ENCODE measurements around the gene CCDC68.
"Not testable (repeated sequence)": the region's sequence is repeated elsewhere in the genome, so short reads cannot be mapped to it uniquely, and the experiment has no call there.

The CCDC68 gene

DNA sequence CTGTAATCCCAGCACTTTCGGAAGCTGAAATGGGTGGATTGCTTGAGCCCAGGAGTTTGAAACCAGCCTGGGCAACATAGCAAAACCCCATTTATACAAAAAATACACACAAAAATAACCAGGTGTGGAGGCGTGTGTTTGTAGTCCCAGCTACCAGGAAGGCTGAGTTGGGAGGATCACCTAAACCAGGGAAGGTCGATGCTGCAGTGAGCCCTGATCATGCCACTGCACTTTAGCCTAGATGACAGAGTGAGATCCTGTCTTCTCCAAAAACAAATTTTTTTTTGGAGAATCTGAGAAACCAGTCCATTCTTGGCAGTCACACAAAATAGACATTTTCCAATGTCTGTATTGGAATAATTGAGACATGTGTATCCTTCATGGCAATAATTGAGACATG is 84.2 kb downstream of the CCDC68 start:
- no peak for DNase-seq (ENCODE audit: low read depth)

DNA sequence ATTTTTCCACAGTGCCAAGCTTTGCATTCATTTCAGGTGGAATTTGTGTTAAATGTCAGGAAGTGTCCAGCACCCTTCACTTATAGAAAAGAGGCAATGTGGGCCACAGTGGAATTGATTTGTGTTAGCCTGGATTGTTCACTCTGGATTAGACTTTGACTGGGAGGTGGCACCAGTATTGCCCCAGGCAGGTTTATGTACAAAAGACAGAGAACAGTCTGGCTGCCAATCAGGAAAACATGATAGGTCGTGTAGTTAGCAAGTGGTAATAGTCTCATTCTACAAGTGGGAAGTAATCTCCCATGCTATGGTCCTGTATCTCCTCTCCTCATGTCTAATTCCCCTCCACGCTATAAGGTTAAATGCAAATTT is 85.4 kb downstream of the CCDC68 start:
- DNase-seq (ENCODE audit: low read depth), result no peak

- DNase-seq (ENCODE audit: low read depth), result no peak
Measured at GRCh38 chr18:54872681-54873080, 86.6 kb downstream of the CCDC68 start.

DNA sequence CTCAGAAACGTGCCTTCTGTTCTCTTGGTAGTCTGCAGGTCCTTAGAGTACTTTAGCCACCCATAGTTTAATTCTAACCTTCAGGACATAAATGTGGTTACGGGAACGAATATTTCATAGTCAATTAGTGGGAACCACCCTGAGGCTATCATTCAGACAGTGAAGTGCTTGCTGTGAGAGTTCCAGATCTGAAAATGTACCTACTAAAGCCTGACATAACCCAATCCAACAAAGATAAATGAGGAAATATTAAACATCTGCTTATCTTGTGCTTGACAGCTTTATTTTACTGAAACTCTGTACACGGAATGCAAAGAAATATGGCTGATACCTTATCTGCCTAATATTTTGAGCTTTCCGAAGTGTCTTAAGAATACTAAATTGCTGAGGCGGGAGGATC is 88.0 kb downstream of the CCDC68 start:
- no peak for DNase-seq (ENCODE audit: low read depth)

DNA sequence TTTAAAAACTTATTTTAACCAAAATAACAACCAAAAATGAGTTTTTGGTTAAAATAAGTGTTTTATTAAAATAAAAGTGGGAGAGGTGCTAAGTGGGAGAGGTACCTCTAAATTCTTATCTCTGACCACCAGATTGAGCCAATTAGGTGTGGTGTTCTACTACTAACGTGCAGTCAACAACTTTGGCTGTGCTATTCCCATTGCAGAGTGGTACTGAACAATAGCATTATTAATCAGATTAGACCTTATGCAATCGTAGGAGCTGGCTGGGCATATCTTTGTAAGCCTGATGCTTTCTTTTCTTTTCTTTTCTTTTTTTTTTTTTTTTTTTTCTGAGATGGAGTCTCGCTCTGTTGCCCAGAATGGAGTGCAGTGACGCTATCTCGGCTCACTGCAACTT is 92.1 kb downstream of the CCDC68 start:
- DNase-seq (ENCODE audit: low read depth), result no peak

- no peak for DNase-seq (ENCODE audit: low read depth)
Measured at GRCh38 chr18:54860941-54861340, 98.3 kb downstream of the CCDC68 start.

DNA sequence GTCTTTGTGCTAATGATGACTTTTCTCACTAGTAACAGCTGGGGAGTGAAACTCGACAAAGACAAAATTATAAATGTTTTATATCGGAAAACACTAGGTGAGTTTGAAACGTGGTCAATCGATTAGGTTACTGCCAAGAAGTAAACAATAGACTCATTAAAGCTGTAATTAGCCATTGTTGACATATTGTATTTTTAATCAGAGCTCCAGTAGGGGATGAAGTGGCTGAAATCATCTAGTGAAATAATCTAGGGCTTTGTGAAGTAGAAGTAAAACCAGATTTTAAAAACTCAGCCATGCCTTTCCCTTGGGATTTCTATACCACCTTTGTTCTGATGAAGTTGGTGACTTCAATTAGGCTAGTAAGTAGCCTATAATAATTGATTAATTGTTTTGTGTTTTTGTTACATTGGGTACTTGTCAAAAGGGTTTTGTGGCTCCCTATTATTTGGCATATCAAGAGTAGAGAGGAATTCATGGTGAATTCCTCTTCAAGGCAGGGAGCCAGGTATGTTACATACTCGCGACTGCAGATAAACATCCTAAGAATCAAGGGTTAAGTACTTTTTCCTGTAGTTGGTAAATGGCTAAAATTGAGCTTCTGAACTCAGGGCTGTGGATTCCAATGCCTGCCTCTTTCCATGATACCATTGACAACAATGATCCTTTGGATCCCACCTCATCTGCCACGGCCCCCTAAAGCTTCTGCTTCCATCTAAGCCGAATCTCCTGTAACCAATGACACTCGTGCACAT is 99.4 kb downstream of the CCDC68 start:
- DNase-seq (ENCODE audit: low read depth), result no peak

DNA sequence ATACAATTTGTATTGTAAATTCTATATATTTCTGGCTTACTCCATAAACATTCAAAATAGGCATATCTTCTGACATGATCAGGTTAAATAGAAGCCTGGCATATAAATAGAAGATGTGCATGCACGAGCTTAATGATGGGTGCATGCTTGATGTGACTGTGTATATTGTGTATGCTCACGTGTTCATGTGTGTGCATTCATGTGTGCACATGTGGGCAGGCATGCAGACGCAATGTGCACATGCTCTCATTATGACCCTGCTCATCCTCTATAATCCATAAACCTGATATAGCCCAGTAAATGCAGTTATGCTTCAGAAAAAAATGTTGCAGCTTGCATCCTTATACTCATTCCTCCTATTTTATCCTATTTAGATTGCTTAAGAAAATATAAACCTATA is 101.8 kb downstream of the CCDC68 start:
- no peak for DNase-seq (ENCODE audit: low read depth)

DNA sequence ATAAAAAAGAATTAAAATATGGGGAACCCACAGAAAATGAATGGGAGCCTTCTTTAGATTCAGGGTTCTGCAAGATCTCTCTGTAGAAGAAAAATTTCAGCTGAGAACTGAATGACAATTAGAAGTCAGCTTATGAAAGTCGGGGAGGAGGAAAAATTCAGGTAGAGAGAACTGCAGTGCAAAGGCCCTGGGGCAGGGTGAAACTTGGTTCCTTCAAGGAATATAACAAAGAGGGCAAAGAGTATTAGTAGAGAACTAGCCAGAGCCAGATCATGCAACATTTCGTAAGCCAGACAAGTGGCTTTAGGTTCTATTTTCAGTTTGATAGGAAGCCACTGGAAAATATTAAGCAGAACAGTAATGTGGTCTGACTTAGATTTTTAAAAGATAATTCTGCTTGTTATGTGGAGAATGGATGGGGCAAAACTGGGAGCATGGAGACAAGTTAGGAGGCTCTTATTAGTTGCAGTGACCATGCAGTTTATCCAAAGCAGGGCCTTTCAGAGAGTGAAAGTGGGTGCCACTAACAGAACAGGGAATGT is 103.1 kb downstream of the CCDC68 start:
- no peak for DNase-seq (ENCODE audit: low read depth)

GRCh38 chr18:54855050-54855449 is 104.2 kb downstream of the CCDC68 start:
- not testable (repeated sequence) for DNase-seq (ENCODE audit: low read depth)

DNA sequence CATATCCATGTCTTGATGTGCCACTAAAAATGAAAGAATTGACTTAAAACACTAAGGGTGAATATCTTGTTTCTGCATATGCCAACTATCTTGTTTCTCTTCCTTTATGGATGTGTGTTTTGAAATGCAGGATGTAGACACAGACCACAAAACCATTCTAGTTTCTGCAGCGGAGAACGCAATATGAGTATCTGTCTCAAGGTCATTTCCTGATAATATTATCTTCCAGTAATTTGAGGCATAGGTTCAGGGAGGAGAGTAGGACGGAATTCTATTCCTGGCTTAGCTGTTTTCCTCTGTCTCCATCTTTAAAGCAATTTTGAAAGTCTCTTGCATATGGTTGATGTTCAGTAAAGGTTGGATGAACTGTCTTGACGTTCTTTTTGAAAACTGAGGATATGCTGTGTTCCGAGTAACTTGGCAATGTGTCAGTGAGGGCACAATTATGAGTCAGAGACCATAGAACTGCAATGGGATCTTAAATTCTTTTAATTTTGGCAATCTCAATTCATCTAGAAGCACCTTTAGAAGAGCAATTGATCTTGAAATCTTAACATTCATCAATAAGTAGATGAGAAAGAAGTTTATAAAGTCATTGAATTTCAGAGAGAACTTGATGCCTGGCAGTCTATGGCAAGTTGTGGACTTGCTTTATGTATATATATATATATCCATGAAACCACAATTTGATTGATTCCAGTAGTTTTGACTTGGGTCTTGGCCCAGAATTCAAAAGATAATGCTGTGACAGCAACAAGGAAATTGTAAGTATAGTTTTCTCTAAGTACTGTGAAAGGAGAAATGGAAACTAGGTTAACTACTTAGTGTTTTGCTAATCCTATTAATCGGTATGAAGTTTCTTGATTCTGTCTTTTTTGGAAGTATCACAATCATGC is 106.2 kb downstream of the CCDC68 start:
- DNase-seq (ENCODE audit: low read depth), result no peak

Measured in stimulated activated CD4-positive, alpha-beta T cell treated with anti-CD3 and anti-CD28 coated beads, Interleukin-2, amount 100 ng/mL, for 4 hours (primary cell).